GM21717 (cell line): ENCODE results near the gene SLC25A26.

Experiments
- ATAC-seq: cut with Tn5 transposase; IDR thresholded peaks from one replicate; pipeline ENCODE4 v1.9.1; 2021; ENCODE audit warnings: mild to moderate bottlenecking, moderate library complexity; ENCODE audit not compliant: unreplicated experiment

The SLC25A26 gene

GRCh38 chr3:66426135-66426534 is 205.3 kb downstream of the SLC25A26 start:
- ATAC-seq, result no peak

- ATAC-seq, result no peak
Observed at GRCh38 chr3:66427352-66427751, 206.6 kb downstream of the SLC25A26 start.

GRCh38 chr3:66427951-66428474 is 207.2 kb downstream of the SLC25A26 start:
- no peak for ATAC-seq
